ENCODE results near the gene SPATA2.
A peak's percentile ranks its signal among the peaks of the same experiment; 100 is the strongest.
"Not testable (repeated sequence)": the region's sequence is repeated elsewhere in the genome, so short reads cannot be mapped to it uniquely, and the experiment has no call there.

The SPATA2 gene

DNA sequence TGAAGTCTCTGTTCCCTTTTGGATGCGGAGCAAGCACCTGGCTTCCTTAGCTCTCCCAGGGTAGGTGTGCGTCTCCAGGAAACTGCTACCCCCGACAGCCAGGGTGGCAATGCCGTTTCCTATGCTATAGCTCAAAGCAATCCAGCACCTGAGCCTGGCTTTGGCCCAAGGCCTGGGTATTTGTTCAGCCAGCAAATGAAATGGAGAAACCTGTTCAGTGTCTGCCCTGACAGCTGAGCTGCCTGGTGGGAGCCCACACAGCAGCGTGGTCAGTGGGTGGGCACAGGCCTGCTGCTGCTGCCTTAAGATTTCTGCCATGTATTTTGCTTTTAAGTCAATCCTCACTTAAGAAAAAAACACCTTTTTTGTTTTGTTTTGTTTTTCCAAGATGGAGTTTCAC, 13.7 kb downstream of the SPATA2 start:
- no peak for DNase-seq

DNA sequence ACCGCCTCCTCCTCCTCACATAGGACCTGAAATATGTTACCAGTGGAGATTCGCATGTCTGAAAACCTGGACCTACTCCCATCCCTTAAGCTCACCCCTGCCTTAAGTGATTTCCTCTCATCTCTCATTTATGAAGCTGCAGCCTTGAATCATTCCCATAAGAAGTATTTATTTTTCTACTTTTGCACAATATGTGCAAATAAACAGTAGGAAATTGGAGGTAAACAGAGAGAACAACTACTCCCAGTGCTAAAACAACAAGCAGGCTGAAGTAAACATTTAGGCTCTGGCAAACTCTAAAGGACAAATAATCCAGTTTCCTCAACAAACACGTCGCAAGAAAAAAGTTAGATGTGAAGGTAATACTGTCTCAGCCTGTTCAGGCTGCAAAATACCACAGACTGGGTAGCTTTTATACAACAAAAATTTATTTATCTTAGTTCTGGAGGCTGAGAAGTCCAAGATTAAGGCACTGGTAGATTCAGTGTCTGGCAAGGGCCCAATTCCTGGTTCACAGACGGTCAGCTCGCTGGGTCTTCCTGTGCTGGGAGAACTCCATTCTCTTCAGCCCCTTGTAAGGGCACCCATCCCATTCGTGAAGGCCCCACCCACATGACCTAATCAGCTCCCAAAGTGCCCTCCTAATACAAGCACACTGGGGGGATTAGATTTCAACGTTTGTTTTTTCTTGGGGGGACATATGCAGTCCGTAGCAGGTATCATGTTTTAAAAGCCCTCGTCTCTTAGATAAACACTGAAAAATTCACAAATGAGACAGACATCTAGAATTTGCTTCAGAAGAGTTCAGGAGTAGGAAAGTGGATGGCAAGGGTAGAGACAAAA, 15.6 kb downstream of the SPATA2 start:
- DNase-seq = no peak

GRCh38 chr20:49896204-49896603, 19.1 kb downstream of the SPATA2 start:
- no peak for DNase-seq

GRCh38 chr20:49895474-49896093, 19.7 kb downstream of the SPATA2 start:
- DNase-seq = not testable (repeated sequence)

DNA sequence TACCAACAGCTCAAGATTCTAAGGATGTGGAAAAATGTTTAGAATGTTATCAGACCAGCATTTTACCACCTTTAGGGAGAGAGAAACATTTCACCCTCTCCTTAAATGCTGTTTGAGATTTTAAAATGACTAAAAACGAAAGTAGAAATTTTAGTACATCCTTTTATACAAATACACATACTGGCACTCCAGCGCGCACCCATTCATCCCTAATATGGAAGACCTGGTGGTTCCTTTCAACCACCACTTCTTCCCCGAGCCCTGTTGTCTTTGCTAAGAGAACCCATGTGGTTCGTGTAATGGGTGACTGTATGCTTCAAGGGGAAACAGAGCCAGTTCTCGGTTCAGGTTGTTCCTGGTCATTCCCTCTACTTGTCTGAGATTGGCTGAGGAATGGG, 21.3 kb downstream of the SPATA2 start:
- DNase-seq = no peak

- DNase-seq = no peak
These were observed 21.9 kb downstream of the SPATA2 start for GRCh38 chr20:49893242-49894072.

GRCh38 chr20:49892817-49893216, 22.5 kb downstream of the SPATA2 start:
- no peak for DNase-seq

DNA sequence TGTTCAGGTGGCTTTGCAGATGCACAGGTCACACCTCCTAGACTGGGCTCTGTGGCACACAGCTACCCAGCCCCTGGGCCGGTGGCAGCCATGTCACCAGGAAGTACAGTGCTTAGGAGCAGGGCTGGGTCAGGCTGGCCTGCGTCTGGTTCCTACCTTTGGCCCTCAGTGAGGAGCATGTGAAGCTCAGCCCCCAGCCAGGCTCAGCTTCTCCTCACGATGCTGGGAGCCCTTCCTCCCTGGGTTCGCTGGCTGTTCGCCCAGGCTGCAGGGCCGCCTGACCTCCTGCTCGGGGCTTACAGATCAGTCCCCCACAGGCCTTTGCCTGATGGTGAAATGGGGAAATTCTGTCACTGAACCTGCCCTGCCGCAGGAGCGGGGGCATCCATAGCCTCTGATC, 23.1 kb downstream of the SPATA2 start:
- DNase-seq = no peak

DNA sequence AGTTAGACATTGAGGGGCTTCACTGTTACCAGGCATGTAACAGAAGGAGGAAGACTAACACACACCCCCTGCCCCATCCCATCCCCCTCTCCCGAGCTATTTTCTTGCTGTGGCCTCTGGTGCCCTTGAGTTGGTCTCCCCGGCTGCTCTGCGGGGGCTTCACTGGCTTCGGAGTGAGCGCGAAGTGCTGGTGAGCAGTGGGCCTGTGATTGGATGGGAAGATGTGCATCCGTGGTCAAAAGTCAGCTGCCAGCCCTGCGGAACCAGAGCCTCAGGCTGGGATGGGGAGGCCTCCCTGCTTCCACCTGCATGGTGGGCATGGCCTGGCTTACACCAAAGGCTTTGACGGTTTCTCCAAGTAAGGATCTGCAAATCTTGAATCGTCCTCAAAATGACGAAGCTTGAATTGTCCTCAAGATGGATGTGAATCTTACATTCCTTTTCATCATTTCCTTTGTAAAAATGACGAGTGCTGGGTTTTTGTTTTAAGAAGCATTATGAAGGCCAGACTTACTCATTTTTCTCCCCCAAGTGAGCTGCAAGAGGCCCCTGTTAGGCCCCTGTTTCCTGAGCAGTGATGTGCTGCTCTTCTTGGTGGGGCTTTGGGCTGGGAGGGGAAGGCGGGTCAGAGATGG, 23.7 kb downstream of the SPATA2 start:
- DNase-seq = no peak

DNA sequence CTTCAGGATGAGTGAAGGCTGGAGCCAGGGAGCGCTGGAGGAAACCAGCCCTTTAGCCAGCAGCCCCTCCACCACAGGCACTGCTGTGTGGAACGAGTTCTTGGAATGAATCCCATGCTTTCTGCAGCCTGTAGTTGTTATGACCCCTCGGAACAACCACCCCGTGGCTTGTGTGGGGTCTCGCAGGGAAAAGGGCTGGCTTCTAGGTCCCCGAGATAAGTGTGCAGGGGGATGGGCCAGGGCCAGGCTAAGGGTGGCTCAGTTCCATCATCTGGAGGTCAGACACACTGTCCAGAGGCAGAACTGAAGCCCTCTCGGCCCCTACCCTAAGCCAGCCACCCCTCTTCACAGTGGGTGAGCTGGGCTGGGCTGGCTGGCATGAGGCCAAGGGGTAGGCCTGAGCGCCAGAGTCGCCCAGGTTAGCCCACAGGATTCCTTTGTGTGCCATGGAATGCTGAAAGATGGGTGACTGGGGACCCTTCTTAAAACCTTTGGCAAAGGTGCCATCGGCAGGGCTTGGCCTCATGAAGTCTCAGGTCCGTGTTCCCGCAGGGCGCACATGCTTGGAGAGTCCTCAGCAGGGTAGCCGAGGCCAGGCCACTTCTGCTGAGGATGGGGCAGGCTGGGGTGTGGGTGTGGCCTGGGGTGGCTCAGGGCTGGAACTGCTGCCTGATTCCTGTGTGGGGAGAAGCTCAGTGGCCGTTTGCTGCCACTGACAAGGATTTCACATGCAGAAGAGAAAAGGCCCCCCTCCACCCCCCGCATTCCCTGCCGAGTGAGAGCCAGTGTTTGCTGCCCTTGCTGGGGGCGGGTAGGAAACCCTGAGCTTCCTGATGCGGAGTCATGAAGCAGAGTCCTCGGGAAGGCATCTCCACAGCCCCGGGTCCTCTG, 24.6 kb downstream of the SPATA2 start:
- DNase-seq = no peak

DNA sequence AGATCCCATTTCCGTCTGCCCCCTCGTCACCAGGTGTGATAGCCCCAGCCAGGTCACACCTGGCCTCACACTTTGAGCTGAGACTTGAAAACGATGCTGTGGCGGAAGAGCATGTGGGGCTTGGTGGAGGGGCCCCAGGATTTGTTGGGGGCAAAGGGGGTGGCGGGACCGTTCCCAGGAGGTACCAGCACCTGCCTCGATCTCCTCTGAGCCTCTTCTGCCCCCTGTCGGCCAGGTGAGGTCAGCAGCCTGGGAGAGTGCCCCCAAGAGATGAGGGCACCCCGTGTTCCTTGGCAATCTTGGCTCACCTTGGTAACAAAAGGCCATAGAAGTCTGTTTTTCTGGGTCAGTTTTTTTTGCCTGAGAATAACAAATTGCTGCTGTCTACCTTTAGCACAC, 25.4 kb downstream of the SPATA2 start:
- DNase-seq = no peak

DNA sequence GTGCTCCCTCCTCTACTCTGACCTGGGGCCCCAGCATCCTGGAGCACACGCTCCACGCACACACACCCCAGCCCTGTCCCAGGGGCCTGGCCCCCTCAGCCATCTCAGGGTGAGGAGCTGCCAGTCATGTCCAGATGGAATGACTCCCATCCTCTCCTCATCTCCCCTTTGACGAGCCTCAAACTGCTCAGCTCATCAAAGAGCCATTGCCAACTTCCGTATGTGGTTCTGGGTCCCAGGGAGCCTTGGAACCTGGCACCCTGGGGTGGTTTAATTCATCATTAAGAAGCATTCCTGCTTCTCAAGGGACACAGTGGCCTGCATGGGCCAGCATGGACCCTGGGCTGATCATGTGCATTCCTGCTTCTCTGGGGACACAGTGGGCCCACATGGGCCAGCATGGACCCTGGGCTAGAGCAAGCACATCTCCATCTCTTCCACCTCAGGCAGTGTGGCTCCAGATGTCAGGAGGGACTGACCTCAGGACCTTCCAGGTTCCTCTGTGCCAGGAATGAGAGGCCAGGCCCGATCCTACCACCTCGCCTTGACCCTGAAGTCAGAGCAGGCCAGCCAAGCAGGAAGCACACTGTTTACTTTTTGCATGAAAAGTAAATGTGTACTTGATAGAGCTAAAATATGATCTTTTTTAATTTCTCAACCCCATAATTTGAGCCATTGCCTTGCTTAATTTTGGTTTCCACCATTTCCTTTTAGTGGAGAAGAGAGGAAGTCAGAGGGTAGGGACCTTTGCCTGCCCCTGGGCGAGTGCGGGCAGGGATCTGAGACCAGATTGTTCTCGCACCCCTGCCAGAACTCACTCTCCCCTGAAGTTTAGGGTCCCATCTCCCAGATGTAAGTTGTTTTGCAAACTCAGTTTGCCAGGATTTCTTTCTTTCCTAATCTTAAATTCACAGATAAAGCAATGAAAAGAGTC, 26.1 kb downstream of the SPATA2 start:
- no peak for DNase-seq

GRCh38 chr20:49888212-49889000, 26.9 kb downstream of the SPATA2 start:
- DNase-seq = peak; percentile 5

DNA sequence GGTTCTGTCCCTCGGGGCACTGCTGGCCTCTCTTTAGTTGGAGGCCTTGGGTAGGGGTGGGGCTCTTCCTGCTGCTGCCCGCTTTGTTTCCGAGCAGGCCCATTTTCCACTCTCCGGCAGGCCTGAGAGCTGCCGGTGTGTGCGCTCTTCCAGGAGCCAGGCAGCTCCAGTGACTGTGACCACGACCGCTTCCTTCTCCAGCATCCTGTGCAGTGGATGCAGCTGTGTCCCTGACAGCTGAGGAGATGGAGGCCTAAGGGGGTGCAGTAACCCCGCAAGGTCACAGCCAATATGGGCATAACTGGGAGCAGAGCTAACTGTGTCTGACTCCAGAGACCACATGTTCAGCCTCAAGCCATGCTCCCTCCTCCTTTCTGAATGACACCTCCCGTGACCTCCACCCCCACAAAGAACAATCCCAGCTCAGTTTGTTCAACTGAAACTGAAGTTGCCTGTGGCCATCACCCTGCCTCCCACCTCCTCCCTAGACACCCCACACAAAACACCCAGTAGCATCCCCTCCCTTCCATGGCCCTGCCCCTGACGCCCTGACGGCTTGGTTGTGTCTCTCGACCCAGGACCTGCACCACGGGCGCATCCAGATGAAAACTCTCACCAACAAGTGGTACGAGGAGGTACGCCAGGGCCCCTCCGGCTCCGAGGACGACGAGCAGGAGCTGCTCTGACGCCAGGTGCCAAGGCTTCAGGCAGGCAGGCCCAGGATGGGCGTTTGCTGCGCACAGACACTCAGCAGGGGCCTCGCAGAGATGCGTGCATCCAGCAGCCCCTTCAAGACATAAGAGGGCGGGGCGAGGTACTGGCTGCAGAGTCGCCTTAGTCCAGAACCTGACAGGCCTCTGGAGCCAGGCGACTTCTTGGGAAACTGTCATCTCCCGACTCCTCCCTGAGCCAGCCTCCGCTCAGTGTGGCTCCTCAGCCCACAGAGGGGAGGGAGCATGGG, 27.8 kb downstream of the SPATA2 start:
- no peak for DNase-seq

- no peak for DNase-seq
These were observed 28.6 kb downstream of the SPATA2 start for GRCh38 chr20:49886571-49887213.

GRCh38 chr20:49885558-49886332, 29.6 kb downstream of the SPATA2 start:
- DNase-seq = no peak

- no peak for DNase-seq
These were observed 32.0 kb downstream of the SPATA2 start for GRCh38 chr20:49883246-49883802.
